GM19351 (cell line): ENCODE measurements around the gene ST6GALNAC6.
"Not testable (repeated sequence)": the region's sequence is repeated elsewhere in the genome, so short reads cannot be mapped to it uniquely, and the experiment has no call there.

Experiments used
- ATAC-seq: cut with Tn5 transposase; IDR thresholded peaks from one replicate; pipeline ENCODE4 v1.9.1; 2021; ENCODE audit warnings: mild to moderate bottlenecking, moderate library complexity; ENCODE audit not compliant: unreplicated experiment

The ST6GALNAC6 gene

DNA sequence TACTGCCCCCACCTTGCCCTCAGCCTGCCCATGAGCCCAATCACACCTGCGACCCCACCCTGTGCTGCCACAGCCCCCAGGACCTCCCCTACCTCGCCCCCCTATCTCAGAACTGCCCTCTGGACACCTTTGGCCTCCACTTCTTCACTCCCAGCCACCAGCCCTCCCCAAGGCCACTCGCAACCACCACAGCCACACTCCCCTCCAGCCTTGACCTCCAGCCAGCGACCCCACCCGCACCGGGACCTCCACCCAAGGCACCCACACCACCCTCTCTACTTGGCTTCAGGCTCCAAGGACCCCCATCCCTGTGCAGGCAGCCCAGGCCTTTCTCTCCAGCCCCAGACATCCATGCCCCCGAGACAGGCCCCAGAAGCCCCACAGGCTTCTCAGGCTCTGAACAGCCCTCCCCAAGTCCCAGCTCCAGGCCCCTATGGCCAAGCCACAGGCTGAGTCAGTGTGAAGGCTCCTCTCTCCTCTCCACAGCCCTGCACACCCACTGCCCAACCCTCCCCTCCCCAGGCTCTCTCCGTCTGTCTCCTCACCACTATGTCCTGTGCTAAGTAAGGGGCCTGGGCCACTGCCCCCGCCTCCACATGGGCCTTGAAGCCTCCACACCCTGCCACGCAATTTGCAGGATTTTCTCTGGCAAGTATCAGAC lies 24.0 kb downstream of the ST6GALNAC6 start:
- ATAC-seq: no peak

DNA sequence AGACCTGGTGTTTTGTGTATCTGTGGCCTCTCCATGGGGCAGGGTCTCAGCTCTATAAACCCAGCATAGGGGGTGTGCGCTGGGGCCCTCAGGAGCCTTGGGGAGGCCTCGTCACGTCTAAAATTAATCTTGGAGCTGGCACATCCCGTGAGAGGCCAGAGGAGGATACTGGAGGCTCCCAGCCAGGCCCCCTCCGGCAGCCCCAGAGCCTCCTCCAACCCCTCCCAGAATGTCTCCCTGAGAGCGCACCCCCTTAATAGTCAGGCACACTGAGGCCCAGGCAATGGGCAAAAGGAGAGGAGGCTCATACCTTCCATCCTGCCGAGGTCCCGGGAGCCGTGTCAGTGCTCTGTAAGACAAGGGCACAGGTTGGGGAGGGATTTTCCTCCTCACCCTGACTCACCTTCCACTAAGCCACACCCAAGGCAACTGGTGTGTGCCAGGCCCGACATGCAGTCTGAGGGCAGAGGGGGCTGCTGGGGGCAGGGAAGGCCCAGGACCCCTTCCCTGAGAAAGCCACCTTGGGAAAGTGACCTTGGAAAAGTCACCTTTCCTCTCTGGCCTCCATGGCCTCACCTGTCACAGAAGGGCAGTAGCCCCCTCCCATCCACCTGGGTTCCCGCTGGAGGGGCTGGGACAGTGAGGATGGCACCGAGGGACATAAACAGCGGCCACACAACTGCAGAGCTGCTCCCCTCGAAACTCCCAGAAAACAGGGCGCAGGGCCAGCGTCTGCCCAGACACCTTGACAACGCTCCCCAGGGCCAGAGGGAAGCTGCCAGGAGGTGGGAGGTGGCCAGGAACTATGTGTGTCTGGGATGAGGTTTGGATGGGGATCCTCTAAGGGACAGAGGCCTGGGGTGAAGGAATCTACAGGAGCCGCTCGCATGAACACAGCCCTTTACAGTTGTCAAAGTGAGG lies 24.8 kb downstream of the ST6GALNAC6 start:
- ATAC-seq: no peak

DNA sequence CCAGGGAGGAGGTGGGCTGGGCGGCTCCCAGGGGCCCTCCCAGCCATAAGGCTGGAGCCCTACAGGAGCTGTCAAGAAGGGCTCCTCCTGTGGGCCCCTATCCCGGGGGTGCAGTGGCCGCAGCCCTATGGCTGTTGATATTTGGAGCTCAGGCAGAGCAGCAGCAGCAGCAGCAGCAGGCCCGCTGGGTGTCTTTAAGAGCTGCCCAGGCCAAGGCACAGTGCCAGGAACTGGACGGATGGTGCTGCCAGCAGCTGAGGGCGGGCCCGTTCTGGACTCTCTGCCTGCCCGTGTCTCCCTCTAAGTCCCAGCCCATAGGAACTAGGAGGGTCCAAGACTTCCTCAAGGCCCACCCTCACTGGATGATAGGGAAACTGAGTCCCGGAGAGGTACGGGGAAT lies 25.5 kb downstream of the ST6GALNAC6 start:
- ATAC-seq: no peak

DNA sequence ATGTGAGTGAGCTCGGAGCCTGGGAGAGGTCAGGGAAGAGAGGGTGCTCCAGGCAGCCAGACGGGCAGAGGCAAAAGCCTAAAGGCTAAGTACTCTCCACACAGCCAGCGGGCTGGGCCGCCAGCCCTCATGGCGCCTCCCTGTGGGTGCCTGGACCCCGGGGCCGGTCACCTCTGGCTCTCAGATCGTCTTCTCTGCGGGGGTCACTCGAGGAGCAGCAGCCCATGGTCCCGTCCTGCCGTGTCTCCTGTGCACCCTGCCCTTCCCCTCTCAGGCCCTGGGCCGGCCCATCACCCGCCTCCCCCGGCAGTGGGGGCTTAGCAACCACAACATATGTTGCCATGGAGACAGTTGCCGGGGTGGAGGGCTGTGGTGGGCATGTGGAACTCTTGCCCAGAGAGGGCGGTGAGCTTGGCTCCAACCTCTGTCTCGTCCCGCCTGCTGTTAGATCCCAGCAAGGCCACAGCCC lies 26.1 kb downstream of the ST6GALNAC6 start:
- no peak for ATAC-seq

DNA sequence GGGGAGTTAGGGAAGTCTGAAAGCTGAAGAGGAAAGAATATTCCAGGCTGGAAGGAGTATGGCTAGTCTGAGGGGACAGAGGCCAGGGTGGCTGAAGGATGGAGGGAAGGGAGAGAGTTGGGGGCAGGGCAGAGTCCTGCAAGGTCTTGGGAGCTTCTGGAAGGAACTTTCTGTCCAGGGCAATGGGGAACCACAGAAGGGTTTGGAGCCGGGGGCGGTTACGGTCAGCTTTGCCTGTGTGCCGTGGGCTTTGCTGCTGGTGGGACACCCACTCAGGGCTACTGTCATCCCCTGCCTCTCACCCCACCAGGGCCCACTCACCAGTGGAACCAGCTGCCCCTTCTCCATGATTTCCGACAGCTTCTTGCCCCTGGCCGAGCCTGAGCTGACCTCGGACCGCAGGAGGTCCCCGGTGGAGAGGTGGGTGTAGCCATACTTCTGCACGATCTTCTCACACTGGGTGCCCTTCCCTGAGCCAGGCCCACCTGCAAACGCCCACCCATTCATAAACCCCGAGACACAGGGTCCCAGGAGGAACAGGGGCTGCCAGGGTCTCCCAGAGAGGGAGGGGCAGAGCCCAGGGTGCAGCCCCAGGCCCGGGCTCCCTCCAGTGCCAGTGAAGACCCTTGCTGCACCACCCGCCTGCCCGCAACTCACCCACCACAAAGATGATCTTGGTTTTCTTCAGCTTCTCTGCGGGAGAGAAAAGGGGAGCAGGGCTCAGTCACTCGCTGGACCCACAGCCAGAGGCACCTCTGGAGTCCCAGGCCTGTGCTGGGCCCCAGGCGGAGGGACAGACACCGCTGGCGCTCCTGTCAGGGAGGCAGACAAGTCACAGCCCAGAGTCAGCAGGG lies 26.8 kb downstream of the ST6GALNAC6 start:
- no peak for ATAC-seq

DNA sequence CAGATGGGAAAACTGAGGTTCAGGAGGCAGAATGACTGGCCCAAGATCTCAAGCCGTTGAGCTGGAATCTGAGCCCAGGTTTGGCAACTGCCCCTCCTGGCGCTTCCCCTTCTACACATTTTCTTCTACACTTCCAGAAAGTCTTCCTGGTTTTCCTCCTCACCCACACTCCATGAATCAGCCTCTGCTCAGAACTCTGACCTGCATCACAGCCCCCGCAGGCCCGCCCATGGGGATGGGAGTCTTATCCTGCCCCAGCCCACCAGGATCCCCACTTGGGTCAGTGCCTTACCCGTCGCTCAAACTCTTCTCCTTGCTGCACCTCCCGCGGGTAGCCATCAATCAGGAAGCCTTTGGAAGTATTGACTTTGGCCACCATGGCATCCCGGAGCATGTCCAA lies 27.9 kb downstream of the ST6GALNAC6 start:
- no peak for ATAC-seq

DNA sequence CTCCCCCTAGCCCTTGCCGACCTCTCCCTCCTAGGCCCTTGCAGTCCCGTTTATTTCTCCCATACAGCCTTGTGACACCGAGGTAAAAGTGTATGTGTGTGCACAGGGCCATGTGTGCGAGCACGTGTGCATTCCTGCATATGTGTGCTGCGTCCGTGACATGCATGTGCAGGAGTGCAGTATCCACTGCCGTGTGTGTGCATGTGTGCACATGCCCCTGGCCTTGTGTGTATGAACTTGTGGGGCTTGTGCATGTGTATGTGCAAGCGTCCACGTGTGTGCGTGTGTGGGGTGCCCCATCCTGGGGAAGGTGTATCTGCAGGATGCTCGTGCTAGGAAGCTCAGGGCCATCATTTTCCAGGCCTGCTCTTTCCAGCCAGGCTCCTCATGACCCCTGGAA lies 28.5 kb downstream of the ST6GALNAC6 start:
- no peak for ATAC-seq

DNA sequence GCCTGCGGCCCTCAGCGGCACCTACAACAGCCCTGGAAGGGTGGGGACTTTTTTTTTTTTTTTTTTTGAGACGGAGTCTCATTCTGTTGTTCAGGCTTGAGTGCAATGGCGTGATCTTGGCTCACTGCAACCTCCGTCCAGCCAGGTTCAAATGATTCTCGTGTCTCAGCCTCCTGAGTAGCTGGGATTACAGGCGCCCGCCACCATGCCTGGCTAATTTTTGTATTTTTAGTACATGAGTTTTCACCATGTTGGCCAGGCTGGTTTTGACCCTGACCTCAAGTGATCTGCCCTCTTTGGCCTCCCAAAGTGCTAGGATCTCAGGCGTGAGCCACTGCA lies 29.3 kb downstream of the ST6GALNAC6 start:
- ATAC-seq: not testable (repeated sequence)

DNA sequence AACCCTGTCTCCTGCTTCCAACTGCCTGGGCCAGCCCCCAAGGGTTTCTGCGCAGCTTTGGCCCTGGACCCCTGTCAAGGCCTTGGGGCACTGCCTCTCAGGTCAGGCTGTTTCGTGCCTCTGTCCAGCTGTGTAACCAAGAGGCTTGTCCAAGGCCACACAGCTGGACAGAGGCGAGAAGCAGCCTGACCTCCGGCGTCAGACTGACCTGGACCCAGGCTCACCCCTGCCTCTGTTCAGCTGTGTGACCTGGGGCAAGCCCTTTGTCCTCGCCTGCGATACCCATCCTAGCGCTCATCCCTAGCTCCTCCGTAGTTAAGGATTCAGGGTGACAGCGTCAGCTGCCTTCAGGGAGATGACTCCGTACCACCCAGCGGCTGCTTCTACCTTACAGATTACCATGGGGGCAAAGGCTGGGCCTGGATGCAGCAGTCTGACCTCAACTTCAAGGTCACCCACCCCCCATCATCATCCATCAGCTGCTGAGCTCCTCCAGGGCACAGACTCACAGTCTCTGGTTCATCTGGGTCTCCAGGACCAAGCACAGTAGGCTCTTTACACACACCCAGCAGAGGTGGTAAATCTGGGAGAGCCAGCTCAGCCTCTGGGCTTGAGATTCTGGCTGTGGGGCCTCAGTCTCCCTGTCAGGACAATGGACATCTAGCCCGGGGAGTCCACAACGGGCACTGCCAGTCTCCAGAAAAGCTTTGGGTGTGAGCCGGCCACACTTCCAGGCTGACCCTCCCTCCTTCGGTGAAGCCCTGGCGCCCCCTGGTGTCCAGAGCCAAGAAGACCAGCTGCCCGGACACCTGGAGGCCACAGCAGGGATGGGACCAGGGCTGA lies 29.9 kb downstream of the ST6GALNAC6 start:
- peak; percentile 50 for ATAC-seq

DNA sequence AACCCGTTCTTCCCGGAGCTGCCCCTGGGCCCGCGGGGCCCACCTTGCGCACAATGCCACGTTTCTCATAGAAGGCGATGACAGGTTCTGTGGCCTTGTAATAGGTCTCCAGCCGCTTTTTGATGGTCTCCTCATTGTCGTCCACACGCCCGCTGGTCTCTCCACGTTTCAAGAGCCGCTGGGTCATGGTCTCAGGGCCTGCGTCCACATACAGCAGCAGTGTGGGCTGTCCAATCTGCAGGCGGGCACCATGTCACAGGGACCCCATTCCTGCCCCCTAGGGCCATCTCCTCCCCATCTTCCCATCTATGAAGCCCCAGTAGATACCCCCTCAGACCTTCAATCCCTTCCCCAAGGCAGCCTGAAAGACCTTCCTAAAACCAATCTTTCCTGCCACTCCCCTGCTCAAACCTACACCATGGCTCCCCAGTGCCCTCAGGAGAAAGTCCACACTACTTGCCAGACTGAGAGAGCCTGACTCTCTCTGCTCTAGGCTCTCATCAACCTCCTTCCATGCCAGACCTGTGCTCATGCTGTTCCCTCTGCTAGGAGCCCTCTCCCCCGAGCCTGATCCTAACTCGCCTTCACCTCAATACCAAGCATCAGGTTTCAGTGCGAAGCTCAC lies 31.0 kb downstream of the ST6GALNAC6 start:
- ATAC-seq: no peak

DNA sequence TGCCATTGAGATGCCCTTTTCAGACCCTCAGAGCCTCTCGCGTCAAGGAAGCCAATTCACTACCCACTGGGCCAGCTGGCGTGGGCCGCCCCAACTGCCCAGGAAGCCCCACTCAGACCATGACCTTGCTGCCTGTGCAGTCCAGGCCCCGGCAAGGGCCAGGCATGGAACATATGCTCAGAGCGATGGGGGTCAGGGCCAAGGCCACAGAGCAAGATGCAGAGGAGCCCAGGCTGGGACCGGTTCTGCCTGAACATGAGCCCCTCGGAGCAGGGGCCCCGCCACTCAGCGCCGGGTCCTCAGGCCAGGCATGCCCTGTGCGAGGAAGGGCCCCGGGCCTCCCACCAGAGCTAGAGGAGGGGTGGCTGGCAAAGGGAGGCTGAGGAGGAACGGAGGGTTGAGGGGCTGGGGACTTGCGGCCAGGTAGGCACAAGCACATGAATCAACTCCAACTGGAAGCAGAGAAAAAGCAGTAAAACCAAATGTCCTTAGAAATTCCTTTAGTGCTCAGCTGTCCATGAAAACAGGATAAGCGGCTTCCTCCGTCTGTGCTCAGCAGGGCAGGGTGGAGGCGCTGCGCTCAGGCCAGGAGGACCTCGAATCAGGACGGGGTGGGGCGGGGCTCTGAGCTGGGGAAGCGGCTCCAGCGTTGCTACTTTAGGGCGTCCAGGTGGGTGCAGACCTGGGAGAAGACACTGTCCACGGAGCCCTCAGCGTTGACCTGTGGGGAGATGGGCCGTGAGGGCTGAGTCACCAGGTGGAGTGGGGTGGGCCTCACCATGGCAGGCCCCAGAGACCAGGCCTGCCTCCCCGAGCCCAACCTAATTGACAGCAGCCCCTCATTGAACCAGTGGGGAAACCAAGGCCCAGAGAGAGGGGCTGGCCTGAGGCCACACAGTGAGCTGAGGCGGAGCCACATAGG lies 31.8 kb downstream of the ST6GALNAC6 start:
- no peak for ATAC-seq

DNA sequence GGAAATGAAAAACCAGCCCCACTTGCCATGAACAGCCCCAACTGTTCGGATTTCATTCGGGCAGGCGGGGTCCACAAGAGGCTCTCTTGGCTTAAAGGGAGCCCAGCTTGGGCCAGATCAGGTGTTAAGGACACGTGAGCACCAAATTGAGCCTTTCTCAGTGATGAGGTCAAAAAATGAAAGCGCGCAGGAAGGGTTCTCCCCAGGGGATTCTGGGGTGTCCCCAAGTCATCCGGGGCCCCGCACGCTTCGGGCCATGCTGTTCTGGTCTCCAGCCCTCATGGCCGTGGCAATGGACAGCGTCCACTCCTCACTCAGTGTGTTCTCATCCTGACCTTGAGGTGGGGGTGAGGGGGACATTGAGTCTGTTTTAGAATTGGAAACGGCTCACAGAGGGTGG lies 32.9 kb downstream of the ST6GALNAC6 start:
- no peak for ATAC-seq

DNA sequence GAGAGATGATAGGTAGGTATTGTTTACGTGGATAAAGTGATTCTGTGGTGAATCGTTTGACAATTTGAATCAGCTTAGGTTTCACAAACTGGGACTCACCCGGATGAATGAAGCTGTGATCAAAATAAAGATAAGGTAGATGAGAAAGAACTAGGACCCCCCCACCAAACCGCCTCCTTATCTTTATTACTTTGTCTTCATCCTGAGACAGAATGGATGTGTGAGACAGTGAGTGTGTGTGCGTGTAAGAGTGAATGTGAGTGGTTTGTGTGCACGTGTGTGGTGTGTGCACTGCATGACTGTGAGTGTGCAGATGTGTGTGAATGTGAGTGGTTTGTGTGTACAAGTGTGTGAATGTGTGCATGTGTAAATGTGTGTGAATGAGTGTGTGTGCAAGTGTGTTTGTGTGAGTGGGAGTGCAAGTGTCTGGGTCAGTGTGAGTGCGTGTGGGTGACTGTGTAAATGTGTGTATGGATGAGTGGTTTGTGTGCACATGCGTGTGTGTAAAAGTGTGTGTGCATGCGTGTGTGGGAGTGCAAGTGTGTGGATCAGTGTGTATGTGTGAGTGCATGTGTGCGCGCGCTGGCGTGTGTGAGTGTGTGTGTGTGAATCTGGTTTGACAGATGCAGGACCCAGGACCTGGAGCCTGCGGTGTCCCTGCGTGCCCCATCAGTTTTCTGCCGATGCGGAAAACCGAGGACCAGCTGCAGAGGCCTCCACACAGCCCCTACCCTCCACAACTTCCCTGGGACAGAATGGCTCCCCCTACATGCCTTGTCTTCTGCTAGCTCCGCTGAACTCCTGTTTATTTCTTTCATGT lies 33.5 kb downstream of the ST6GALNAC6 start:
- no peak for ATAC-seq

DNA sequence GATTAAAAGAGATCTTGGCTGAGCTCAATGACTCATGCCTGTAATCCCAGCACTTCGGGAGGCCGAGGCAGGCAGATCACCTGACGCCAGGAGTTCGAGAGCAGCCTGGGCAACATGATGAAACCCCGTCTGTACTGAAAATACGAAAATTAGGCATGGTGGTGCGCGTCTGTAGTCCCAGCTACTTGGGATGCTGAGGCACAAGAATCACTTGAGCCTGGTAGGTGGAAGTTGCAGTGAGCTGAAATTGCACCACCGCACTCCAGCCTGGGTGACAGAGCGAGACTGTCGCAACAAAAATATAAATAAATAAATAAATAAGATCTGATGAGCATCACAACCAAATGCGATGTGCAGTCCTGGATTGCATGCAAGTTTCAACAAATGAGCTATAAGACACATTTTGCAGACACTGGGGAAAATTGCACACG lies 36.2 kb downstream of the ST6GALNAC6 start:
- no peak for ATAC-seq

DNA sequence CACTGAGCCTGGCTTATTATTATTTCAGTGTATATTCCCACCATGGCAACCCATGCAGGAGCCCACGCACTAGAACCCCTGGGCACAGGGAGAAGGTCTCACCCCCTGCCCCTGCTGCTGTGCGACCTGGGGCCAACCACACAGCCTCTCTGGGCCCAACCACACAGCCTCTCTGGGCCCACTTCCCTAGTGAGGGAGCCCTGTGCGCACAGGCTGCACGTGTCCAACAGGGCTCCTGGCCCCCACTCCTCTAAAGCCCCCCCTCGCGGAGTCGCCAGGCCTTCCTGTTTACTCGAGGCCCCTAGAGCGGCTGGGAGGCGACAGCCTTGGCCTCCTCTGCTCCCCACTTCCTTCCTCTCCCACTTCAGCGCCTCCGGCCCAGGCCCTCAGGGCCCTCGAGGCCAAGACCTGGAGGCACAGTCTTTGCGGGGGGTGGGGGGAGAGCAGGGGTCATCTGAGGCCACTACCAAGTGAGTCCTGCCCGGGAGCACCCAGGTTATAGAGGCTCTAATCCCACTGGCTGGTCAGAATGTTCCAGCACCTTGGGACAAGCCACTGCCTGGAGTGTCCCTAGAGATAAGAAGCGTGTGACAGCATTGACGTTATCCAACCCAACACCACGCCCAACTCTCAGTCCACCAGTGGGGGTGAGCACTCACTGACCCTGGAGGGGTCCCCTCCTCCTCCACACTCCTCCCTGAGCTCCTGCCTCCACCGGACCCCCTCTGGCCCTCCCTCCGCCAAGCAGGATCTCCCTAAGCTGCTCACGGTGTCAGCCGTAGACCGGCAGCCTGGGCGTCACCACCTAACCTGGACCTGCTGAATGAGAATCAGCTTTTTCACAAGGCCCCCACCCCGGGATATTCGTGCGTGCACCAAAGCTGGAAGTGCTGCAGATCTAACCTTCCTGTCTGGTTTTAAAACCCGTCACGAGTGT lies 37.1 kb downstream of the ST6GALNAC6 start:
- no peak for ATAC-seq

DNA sequence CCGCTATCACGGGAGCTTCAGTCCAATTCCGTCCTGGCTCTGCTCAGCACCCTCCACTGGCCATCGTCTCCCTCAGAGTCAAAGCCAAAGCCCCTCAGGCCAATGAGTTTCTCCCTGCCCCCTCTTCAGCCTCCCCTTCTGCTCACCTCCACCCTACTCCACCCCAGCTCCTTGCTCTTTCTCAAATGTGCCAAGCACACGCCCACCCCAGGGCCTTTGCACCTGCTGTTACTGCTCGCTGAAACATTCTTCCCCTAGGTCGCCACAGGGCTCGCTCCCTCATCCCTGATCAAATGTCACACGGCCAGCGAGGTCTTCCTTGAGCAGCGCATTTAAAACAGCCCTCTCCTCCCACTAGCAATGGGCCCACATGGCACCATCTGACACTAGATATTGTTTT lies 38.6 kb downstream of the ST6GALNAC6 start:
- no peak for ATAC-seq

DNA sequence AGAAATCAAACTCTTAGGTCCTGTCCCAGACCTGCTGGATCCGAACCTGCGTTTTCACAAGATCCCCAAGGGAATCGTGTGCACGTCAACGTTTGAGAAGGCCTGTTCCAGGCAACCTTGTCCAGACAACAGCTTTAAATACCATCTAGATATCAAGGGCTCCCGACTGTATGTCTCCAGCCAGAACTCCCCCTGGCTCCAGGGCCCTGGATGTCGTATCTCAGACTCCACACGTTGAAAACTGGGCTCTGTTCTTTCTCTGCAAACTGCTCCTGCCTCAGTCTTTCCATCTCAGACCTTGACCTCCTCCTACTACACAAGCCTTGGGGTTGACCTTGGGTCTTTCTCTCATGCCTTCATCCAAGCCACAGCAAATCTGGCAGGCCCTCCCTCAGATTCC lies 39.1 kb downstream of the ST6GALNAC6 start:
- ATAC-seq: no peak
